IMR-90 (cell line): Measurements from ENCODE around the gene NR1H2. TPM values are rescaled to one million over a fixed set of nuclear protein-coding genes. Genes with fewer than 3 reads are reported as not detected.

Source experiments
- ATAC-seq: fragments of 200-7000 bp; cut with Tn5 transposase; 2 replicates; pipeline ENCODE4 v1.9.1; 2020; ENCODE audit warnings: low read depth, mild to moderate bottlenecking, moderate library complexity
- BruUV-seq: library from RNA; stranded (reverse); fragments of 400-500 nt; replicated peaks from 2 replicates; lab custom pipeline; 2021; lab: Mats Ljungman, UMichigan
- CTCF ChIA-PET: fragments of 300-600 bp; formaldehyde crosslinking; extraction: SDS; loops from one replicate; lab custom pipeline; 2021; ENCODE audit warnings: antibody characterized with exemption; lab: Yijun Ruan, JAX
- POLR2A ChIA-PET: fragments of 300-600 bp; sonication (Branson Sonifier 250); formaldehyde crosslinking; loops from one replicate; lab custom pipeline; 2022; ENCODE audit warnings: antibody characterized with exemption; ENCODE audit not compliant: unreplicated experiment; lab: Charles Lee
- DNase-seq: peaks from one replicate; pipeline ENCODE4 v3.0.0; 2013
- H2AFZ ChIP-seq: replicated peaks from 2 replicates; pipeline ENCODE3; 2013; ENCODE audit warnings: low read length, mild to moderate bottlenecking; ENCODE audit not compliant: poor library complexity
- H2AK5ac ChIP-seq: 2 replicates; pipeline ENCODE4 v1.6.1; 2013; ENCODE audit warnings: low read depth, low read length, inconsistent platforms
- H2AK9ac ChIP-seq: replicated peaks from 2 replicates; pipeline ENCODE3; 2013; ENCODE audit warnings: mild to moderate bottlenecking, low read depth, low read length, moderate library complexity; ENCODE audit not compliant: poor library complexity
- H2BK120ac ChIP-seq: 2 replicates; pipeline ENCODE4 v1.6.1; 2013; ENCODE audit warnings: low read depth, low read length, inconsistent platforms
- H2BK15ac ChIP-seq: 3 replicates; pipeline ENCODE4 v1.6.1; 2013; ENCODE audit warnings: low read depth, low read length, inconsistent platforms
- H2BK20ac ChIP-seq: 2 replicates; pipeline ENCODE4 v1.6.1; 2013; ENCODE audit warnings: low read depth, mild to moderate bottlenecking, inconsistent platforms, low read length, moderate library complexity
- H2BK5ac ChIP-seq: 2 replicates; pipeline ENCODE4 v1.6.1; 2013; ENCODE audit warnings: mild to moderate bottlenecking, low read depth, low read length, inconsistent platforms; ENCODE audit not compliant: poor library complexity, severe bottlenecking
- H3K14ac ChIP-seq: replicated peaks from 2 replicates; pipeline ENCODE4 v1.6.1; 2013; ENCODE audit warnings: low read depth, low read length, inconsistent platforms
- H3K18ac ChIP-seq: 2 replicates; pipeline ENCODE4 v1.6.1; 2013; ENCODE audit warnings: low read depth, low read length, control low read depth
- H3K23ac ChIP-seq: 2 replicates; pipeline ENCODE4 v1.6.1; 2013; ENCODE audit warnings: low read depth, low read length, inconsistent platforms
- H3K27ac ChIP-seq: 2 replicates; pipeline ENCODE4 v1.5.1; 2013; ENCODE audit warnings: mild to moderate bottlenecking, control low read depth, low read length; ENCODE audit not compliant: insufficient read depth
- H3K27me3 ChIP-seq: 2 replicates; pipeline ENCODE4 v1.6.1; 2013; ENCODE audit warnings: low read length; ENCODE audit not compliant: control insufficient read depth, insufficient read depth
- H3K36me3 ChIP-seq: 2 replicates; pipeline ENCODE4 v1.6.1; 2013; ENCODE audit warnings: low read length, mixed read lengths; ENCODE audit not compliant: control insufficient read depth, insufficient read depth
- H3K4ac ChIP-seq: 2 replicates; pipeline ENCODE4 v1.6.1; 2013; ENCODE audit warnings: low read depth, low read length, inconsistent platforms
- H3K4me1 ChIP-seq: 2 replicates; pipeline ENCODE4 v1.6.1; 2013; ENCODE audit warnings: low read length, mixed read lengths; ENCODE audit not compliant: control insufficient read depth, insufficient read depth
- H3K4me2 ChIP-seq: 2 replicates; pipeline ENCODE4 v1.6.1; 2013; ENCODE audit warnings: low read depth, mild to moderate bottlenecking, control low read depth, low read length, moderate library complexity
- H3K4me3 ChIP-seq: 2 replicates; pipeline ENCODE4 v1.5.1; 2013; ENCODE audit warnings: low read depth, mild to moderate bottlenecking, control low read depth, low read length, moderate library complexity; ENCODE audit not compliant: insufficient read depth
- H3K56ac ChIP-seq: 2 replicates; pipeline ENCODE4 v1.6.1; 2013; ENCODE audit warnings: low read length, inconsistent platforms; ENCODE audit not compliant: insufficient read depth; ENCODE audit errors: extremely low read depth
- H3K79me1 ChIP-seq, 2 experiments: 2 replicates each; pipeline ENCODE4 v1.6.1; 2013; ENCODE audit warnings: low read length in 2 of 2, inconsistent platforms in 1 of 2, low read depth in 1 of 2
- H3K9ac ChIP-seq: 2 replicates; pipeline ENCODE4 v1.6.1; 2013; ENCODE audit warnings: low read depth, low read length, control low read depth
- H3K9me1 ChIP-seq: 2 replicates; pipeline ENCODE4 v1.6.1; 2013; ENCODE audit warnings: low read length, inconsistent platforms; ENCODE audit not compliant: insufficient read depth
- H3K9me3 ChIP-seq: 2 replicates; pipeline ENCODE4 v1.6.1; 2013; ENCODE audit warnings: low read length; ENCODE audit not compliant: control insufficient read depth, insufficient read depth
- H4K20me1 ChIP-seq: 2 replicates; pipeline ENCODE4 v1.6.1; 2013; ENCODE audit warnings: low read length, inconsistent platforms; ENCODE audit not compliant: insufficient read depth
- H4K5ac ChIP-seq: 2 replicates; pipeline ENCODE4 v1.6.1; 2013; ENCODE audit warnings: mild to moderate bottlenecking, low read depth, low read length, control low read depth
- H4K8ac ChIP-seq, 2 experiments: 2 replicates each; pipeline ENCODE4 v1.6.1; 2013; ENCODE audit warnings: low read depth in 2 of 2, low read length in 2 of 2, control low read depth in 1 of 2, inconsistent platforms in 1 of 2
- H4K91ac ChIP-seq: 2 replicates; pipeline ENCODE4 v1.6.1; 2013; ENCODE audit warnings: low read depth, low read length, inconsistent platforms; ENCODE audit not compliant: insufficient read depth
- BHLHE40 ChIP-seq: fragments of 150-350 bp; IDR thresholded peaks from 2 replicates; pipeline ENCODE4 v1.6.1; 2016; ENCODE audit warnings: mild to moderate bottlenecking, low read depth, low read length
- CEBPB ChIP-seq: IDR thresholded peaks from 2 replicates; pipeline ENCODE4 v1.6.1; 2012; ENCODE audit warnings: low read depth, low read length, improper control_type of control experiment
- CHD1 ChIP-seq: IDR thresholded peaks from 2 replicates; pipeline ENCODE4 v1.6.1; 2012; ENCODE audit warnings: low read depth, low read length, improper control_type of control experiment
- MAFK ChIP-seq: IDR thresholded peaks from 2 replicates; pipeline ENCODE4 v1.6.1; 2012; ENCODE audit warnings: low read depth, low read length, improper control_type of control experiment
- MAZ ChIP-seq: IDR thresholded peaks from 2 replicates; pipeline ENCODE4 v1.6.1; 2012; ENCODE audit warnings: low read depth, mild to moderate bottlenecking, low read length, improper control_type of control experiment, moderate library complexity, borderline replicate concordance
- POLR2A ChIP-seq: IDR thresholded peaks from 2 replicates; pipeline ENCODE4 v1.6.1; 2012; ENCODE audit warnings: mild to moderate bottlenecking, low read depth, low read length
- RAD21 ChIP-seq: IDR thresholded peaks from 2 replicates; pipeline ENCODE4 v1.6.1; 2012; ENCODE audit warnings: low read length, improper control_type of control experiment
- RCOR1 ChIP-seq: IDR thresholded peaks from 2 replicates; pipeline ENCODE4 v1.6.1; 2012; ENCODE audit warnings: mild to moderate bottlenecking, low read length, improper control_type of control experiment; ENCODE audit not compliant: insufficient replicate concordance
- RFX5 ChIP-seq: IDR thresholded peaks from 2 replicates; pipeline ENCODE4 v1.8.0; 2012; ENCODE audit warnings: low read depth, mild to moderate bottlenecking, low read length, moderate library complexity
- SMC3 ChIP-seq: fragments of 150-350 bp; IDR thresholded peaks from 2 replicates; pipeline ENCODE4 v1.6.1; 2016; ENCODE audit warnings: low read depth, mild to moderate bottlenecking, antibody characterized with exemption, low read length, moderate library complexity
- WGBS, 2 experiments: methylation state at CpG; one replicate each; pipeline versions ENCODE4 v1.1.5 to v1.1.7; 2013; ENCODE audit warnings: missing lambda C conversion rate in 2 of 2; ENCODE audit not compliant: insufficient read length in 1 of 2; ENCODE audit errors: extremely low coverage in 2 of 2; 5-methylcytosine and 5-hydroxymethylcytosine counted together
- dilution Hi-C: fragments of 300-500 bp; cut with HindIII; formaldehyde crosslinking; loops from one replicate; pipeline ENCODE4 v1.14.3; 2018; ENCODE audit warnings: low sequenced_read_pairs; ENCODE audit not compliant: unreplicated experiment
- in situ Hi-C: fragments of 300-500 bp; cut with MboI; formaldehyde crosslinking; loops from 3 replicates; pipeline ENCODE4 v1.14.3; 2019; ENCODE audit warnings: low sequenced_read_pairs, inconsistent platforms, mixed read lengths
- intact Hi-C: fragments of 100-400 bp; cut with micrococcal nuclease; formaldehyde crosslinking; loops from 2 replicates; pipeline ENCODE4 v1.10.0; 2022
- polyA plus RNA-seq, 3 experiments: library from polyadenylated mRNA; depleted of rRNA; stranded (reverse); fragments of >200 nt; gene quantifications; 2 replicates each; pipeline ENCODE4 v1.2.3, GENCODE V29; 2012; ENCODE audit warnings: low replicate concordance in 1 of 3
- total RNA-seq: library from RNA; depleted of rRNA; stranded (reverse); fragments of >200 nt; gene quantifications from 2 replicates; pipeline ENCODE4 v1.2.3, GENCODE V29; 2012
- TF ChIP-seq, protein P1 (sequence below): fragments of 150-350 bp; IDR thresholded peaks from 2 replicates; pipeline ENCODE4 v1.6.1; 2016; ENCODE audit warnings: low read depth, mild to moderate bottlenecking, low read length, moderate library complexity, borderline replicate concordance
- TF ChIP-seq, protein P2 (sequence below): fragments of 150-350 bp; IDR thresholded peaks from 2 replicates; pipeline ENCODE4 v1.6.1; 2017; ENCODE audit warnings: mild to moderate bottlenecking, antibody characterized with exemption, low read length, low read depth
- TF ChIP-seq, protein P3 (sequence below): conservative IDR thresholded peaks from 2 replicates; pipeline ENCODE4 v1.5.1; 2012; ENCODE audit warnings: mild to moderate bottlenecking, low read depth, low read length, improper control_type of control experiment

NR1H2 gene
- total and polyA plus RNA-seq, 2 of the 4 experiments (the other 2 are of a cell fraction), result 37.8 to 48.4 TPM

DNA sequence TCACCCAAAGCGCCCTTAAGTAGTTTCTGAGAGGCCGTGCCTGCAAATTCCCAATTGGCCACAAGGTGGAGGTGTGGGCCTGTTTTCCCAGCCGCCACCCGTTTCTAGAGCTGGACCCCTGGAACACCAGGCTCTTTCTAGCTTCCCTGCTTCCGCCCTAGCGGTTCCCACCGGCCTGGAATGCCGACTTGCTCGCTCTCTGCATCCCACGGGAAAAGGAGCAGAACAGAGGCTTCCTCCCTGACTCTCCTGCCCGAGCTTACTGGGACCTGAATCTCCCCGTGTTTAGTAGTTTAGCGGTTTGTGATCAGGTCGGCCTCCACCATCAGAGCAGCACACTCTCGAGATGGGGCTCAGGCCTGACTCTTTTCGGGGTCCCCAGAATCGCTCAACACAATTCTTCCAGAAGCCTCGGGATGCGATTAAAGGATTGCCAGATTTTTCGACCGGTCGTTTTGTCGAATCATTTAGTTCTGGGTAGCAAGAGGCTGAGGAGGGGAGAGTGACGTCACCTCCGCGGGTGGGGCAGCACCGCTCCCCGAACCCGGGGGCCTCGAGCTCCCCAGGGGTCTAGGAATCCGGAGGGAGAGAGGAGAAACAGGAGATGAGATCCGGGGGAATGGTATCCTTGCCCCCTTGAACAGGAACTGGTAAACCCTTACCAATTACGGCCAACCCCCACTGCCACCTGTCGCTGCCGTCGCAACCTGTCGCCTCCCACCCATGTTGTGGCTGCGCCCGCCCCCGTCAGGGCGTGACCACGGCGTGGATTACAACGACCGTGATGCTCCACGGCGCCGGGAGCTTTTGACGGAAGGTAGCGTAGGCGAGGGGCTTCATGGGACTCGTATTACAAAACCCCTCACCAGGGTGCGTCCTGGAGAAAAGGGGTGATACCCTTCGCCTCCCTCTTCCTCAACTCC lies 18.8 kb upstream of the NR1H2 start:
- no peaks in the 10 kb centered on the region for H3K9me3 ChIP-seq
- CTCF ChIA-PET, result interaction anchor here (0.5 to 1.0 kb wide), 5 partner anchors 11 to 689 kb away, joined by 3 to 7 read pairs (median 4); no protein-coding TSS in a partner anchor
- POLR2A ChIA-PET, result no interaction called here
- H3K4me1 ChIP-seq, result no peaks in the 10 kb centered on the region
- peaks cover 6% of the 10 kb centered on the region; the same call in 1 of the 2 replicates for H3K27me3 ChIP-seq
- no peaks in the 10 kb centered on the region for H4K20me1 ChIP-seq
- H4K8ac ChIP-seq, result peak overlapping the region; percentile 9 to 68; a peak in 3 of 4 replicates
- no peak overlapping the region for H3K23ac ChIP-seq
- H2BK5ac ChIP-seq, result no peak overlapping the region
- peak; percentile 41 for DNase-seq
- H3K9ac ChIP-seq, result peak overlapping the region; percentile 28; the same call in 1 of the 2 replicates
- H4K91ac ChIP-seq, result peak overlapping the region; percentile 2; the same call in 1 of the 2 replicates
- ATAC-seq, result peak; percentile 96
- no peak overlapping the region for H2BK20ac ChIP-seq
- no peak overlapping the region for H3K56ac ChIP-seq
- no peak overlapping the region for H3K14ac ChIP-seq
- H2AK9ac ChIP-seq, result no peak overlapping the region
- no peak overlapping the region for H2BK120ac ChIP-seq
- 17% methylated on average over 20 of the region's 54 CpGs; no CpG with 5 or more reads in 1 of the 2 experiments for WGBS, 2 experiments
- in situ Hi-C loops (loop anchor here (10.0 kb wide), 1 partner anchor 427 kb away; no protein-coding TSS in a partner anchor), dilution Hi-C loops (no loop called here), intact Hi-C loops (loop anchor here (1.0 to 10.0 kb wide), 5 partner anchors 104 to 657 kb away; partner anchors contain the start of gene KLK10)
- no TSS peak for BruUV-seq
- no peaks in the 10 kb centered on the region for H3K36me3 ChIP-seq
- peak overlapping the region; percentile 36 for H3K4me3 ChIP-seq
- peak overlapping the region; percentile 45; the same call in 1 of the 2 replicates for H4K5ac ChIP-seq
- no peaks in the 10 kb centered on the region for H3K79me1 ChIP-seq
- H2AK5ac ChIP-seq, result no peak overlapping the region
- H2AFZ ChIP-seq, result peak overlapping the region; percentile 90
- no peak overlapping the region for H2BK15ac ChIP-seq
- H3K4ac ChIP-seq, result peak overlapping the region; percentile 14; the same call in 1 of the 2 replicates
- no peaks in the 10 kb centered on the region for H3K9me1 ChIP-seq
- H3K18ac ChIP-seq, result no peak overlapping the region
- peak overlapping the region; percentile 86 for H3K4me2 ChIP-seq
- H3K27ac ChIP-seq, result no peak overlapping the region
- TF ChIP-seq SMC3 (peak; percentile 57), MAZ (no peak), CEBPB (no peak), BHLHE40 (no peak), RAD21 (peak; percentile 72), RFX5 (no peak), POLR2A (no peak), CHD1 (no peak), RCOR1 (no peak), MAFK (no peak)
- TF ChIP-seq, protein P1, sequence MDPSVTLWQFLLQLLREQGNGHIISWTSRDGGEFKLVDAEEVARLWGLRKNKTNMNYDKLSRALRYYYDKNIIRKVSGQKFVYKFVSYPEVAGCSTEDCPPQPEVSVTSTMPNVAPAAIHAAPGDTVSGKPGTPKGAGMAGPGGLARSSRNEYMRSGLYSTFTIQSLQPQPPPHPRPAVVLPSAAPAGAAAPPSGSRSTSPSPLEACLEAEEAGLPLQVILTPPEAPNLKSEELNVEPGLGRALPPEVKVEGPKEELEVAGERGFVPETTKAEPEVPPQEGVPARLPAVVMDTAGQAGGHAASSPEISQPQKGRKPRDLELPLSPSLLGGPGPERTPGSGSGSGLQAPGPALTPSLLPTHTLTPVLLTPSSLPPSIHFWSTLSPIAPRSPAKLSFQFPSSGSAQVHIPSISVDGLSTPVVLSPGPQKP, result no peak
- TF ChIP-seq, protein P2, sequence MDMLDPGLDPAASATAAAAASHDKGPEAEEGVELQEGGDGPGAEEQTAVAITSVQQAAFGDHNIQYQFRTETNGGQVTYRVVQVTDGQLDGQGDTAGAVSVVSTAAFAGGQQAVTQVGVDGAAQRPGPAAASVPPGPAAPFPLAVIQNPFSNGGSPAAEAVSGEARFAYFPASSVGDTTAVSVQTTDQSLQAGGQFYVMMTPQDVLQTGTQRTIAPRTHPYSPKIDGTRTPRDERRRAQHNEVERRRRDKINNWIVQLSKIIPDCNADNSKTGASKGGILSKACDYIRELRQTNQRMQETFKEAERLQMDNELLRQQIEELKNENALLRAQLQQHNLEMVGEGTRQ, result no peak
- TF ChIP-seq, protein P3, sequence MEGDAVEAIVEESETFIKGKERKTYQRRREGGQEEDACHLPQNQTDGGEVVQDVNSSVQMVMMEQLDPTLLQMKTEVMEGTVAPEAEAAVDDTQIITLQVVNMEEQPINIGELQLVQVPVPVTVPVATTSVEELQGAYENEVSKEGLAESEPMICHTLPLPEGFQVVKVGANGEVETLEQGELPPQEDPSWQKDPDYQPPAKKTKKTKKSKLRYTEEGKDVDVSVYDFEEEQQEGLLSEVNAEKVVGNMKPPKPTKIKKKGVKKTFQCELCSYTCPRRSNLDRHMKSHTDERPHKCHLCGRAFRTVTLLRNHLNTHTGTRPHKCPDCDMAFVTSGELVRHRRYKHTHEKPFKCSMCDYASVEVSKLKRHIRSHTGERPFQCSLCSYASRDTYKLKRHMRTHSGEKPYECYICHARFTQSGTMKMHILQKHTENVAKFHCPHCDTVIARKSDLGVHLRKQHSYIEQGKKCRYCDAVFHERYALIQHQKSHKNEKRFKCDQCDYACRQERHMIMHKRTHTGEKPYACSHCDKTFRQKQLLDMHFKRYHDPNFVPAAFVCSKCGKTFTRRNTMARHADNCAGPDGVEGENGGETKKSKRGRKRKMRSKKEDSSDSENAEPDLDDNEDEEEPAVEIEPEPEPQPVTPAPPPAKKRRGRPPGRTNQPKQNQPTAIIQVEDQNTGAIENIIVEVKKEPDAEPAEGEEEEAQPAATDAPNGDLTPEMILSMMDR, result peak; percentile 75
